Adrenal gland (tissue), 5 donors: ENCODE results near the gene ALOX5.

Experiments
- CTCF ChIP-seq, 6 experiments: fragments of 450-650 bp in 4 of 6; fragments of 200-600 bp in 2 of 6; sonication (generic) in 1 of 6; IDR thresholded peaks; 1 replicate in 5 of 6; 2 replicates in 1 of 6; pipeline versions ENCODE4 v1.5.1 to v1.8.0; 2016 to 2021; ENCODE audit warnings: antibody characterized with exemption in 6 of 6, mild to moderate bottlenecking in 2 of 6, moderate library complexity in 1 of 6
- POLR2A ChIP-seq, 2 donors: fragments of 450-650 bp; IDR thresholded peaks; one replicate each; pipeline ENCODE4 v1.6.1; 2017; ENCODE audit warnings: antibody characterized with exemption in 2 of 2, mild to moderate bottlenecking in 2 of 2, moderate library complexity in 1 of 2
- donor health status: DM: no; HTN: no; CAD: no.

GRCh38 chr10:45368181-45368580 lies 5.8 kb upstream of the ALOX5 start:
- TF ChIP-seq CTCF (IDR thresholded peaks at IDR 0.05): no peak
- TF ChIP-seq POLR2A (IDR thresholded peaks at IDR 0.05): no peak
